ENCODE results near the gene CARMIL1. TPM values are rescaled to one million over a fixed set of nuclear protein-coding genes. Genes with fewer than 3 reads are reported as not detected.
A peak's percentile ranks its signal among the peaks of the same experiment; 100 is the strongest.

CARMIL1 gene
- total and polyA plus RNA-seq, 2 of the 8 experiments (the other 6 are each of a cell fraction or from before 2014, with no cell fraction given), result 20.3 to 40.4 TPM

DNA sequence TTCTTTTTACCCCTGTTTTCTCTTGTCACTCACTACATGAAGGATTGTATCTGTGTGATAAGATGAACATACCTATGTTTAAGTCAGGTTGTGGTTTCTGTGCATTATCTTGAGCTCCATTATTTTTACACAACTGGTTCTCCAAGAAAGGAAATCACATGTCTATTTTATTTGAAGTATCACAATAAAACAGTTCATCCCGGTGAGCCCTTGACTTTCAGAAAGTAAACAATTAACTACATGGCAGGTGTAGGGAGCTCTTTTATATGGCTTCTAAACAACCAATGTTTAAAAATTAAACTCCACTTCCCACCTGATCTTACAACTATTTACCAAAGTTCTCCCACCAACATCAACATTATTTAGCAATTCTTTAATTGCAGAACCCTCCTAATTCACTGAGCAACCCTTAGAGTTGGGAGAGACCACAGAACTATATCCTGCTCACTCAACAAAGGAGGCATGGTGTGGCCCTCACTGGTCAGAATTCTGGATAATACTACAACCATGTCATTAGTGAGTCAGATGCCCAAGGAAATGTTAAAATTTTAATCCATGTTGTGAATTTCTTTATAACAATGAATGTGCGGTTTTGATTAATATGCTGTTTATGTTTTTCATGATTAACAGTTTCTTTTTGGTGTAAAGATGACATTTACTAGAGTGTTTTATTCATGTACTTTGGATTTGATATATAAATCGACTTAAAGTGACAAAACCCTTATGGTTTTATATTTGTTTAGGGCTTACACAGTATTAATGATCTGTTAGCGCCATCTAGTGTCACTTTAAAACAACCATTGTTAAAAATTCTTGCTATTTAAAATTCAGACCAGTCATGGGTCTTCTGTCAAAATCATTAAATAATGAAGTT, 322.9 kb downstream of the CARMIL1 start (continued):
- TF ChIP-seq SP4 (IDR thresholded peaks at IDR 0.05; ENCODE audit: low read length) (no peak), SP1 (IDR thresholded peaks at IDR 0.05; ENCODE audit: low read depth, low read length) (no peak), RAD21 (IDR thresholded peaks at IDR 0.05 in 1 of 2, conservative IDR thresholded peaks at IDR 0.05 in 1 of 2; ENCODE audit: low read depth in 2 of 2, low read length in 2 of 2) (peak in 1 of 2 experiments; percentile 69; a peak in 3 of 4 replicates), NANOG (IDR thresholded peaks at IDR 0.05; ENCODE audit: insufficient read depth, low read depth, low read length, poor library complexity, severe bottlenecking) (no peak), JUN (IDR thresholded peaks at IDR 0.05; ENCODE audit: low read depth, low read length) (no peak), HDAC2 (IDR thresholded peaks at IDR 0.05; ENCODE audit: borderline replicate concordance in 1 of 2, low read depth in 2 of 2, low read length in 2 of 2) (no peak)
- TF ChIP-seq, protein P1, sequence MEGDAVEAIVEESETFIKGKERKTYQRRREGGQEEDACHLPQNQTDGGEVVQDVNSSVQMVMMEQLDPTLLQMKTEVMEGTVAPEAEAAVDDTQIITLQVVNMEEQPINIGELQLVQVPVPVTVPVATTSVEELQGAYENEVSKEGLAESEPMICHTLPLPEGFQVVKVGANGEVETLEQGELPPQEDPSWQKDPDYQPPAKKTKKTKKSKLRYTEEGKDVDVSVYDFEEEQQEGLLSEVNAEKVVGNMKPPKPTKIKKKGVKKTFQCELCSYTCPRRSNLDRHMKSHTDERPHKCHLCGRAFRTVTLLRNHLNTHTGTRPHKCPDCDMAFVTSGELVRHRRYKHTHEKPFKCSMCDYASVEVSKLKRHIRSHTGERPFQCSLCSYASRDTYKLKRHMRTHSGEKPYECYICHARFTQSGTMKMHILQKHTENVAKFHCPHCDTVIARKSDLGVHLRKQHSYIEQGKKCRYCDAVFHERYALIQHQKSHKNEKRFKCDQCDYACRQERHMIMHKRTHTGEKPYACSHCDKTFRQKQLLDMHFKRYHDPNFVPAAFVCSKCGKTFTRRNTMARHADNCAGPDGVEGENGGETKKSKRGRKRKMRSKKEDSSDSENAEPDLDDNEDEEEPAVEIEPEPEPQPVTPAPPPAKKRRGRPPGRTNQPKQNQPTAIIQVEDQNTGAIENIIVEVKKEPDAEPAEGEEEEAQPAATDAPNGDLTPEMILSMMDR (IDR thresholded peaks at IDR 0.05; ENCODE audit: control extremely low read depth in 1 of 3, insufficient read depth in 1 of 3, low read depth in 1 of 3, low read length in 3 of 3), result peak in 2 of 3 experiments; percentile 27 to 29; a peak in 2 of 4 replicates

Data from H1 (cell line).